Measurements from ENCODE around the gene FMNL2. TPM values are rescaled to one million over a fixed set of nuclear protein-coding genes. Genes with fewer than 3 reads are reported as not detected.

FMNL2 gene
- total RNA-seq, 3 donors from 2014 or later = 11.5 to 25.4 (median 12.0) TPM

GRCh38 chr2:152508446-152508845 lies 173.5 kb downstream of the FMNL2 start:
- ATAC-seq = no peak
- intact Hi-C loops (cut with DNase I, micrococcal nuclease) = no loop called here
- DNase-seq = no peak
- TF ChIP-seq, protein P1, sequence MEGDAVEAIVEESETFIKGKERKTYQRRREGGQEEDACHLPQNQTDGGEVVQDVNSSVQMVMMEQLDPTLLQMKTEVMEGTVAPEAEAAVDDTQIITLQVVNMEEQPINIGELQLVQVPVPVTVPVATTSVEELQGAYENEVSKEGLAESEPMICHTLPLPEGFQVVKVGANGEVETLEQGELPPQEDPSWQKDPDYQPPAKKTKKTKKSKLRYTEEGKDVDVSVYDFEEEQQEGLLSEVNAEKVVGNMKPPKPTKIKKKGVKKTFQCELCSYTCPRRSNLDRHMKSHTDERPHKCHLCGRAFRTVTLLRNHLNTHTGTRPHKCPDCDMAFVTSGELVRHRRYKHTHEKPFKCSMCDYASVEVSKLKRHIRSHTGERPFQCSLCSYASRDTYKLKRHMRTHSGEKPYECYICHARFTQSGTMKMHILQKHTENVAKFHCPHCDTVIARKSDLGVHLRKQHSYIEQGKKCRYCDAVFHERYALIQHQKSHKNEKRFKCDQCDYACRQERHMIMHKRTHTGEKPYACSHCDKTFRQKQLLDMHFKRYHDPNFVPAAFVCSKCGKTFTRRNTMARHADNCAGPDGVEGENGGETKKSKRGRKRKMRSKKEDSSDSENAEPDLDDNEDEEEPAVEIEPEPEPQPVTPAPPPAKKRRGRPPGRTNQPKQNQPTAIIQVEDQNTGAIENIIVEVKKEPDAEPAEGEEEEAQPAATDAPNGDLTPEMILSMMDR (IDR thresholded peaks at IDR 0.05) = no peak
- H3K4me3 ChIP-seq = no peak overlapping the region
- H3K4me1 ChIP-seq (ENCODE audit: low read depth) = no peaks in the 10 kb centered on the region
- no peaks in the 10 kb centered on the region for H3K36me3 ChIP-seq (ENCODE audit: low read depth)
- no peaks in the 10 kb centered on the region for H3K9me3 ChIP-seq

DNA sequence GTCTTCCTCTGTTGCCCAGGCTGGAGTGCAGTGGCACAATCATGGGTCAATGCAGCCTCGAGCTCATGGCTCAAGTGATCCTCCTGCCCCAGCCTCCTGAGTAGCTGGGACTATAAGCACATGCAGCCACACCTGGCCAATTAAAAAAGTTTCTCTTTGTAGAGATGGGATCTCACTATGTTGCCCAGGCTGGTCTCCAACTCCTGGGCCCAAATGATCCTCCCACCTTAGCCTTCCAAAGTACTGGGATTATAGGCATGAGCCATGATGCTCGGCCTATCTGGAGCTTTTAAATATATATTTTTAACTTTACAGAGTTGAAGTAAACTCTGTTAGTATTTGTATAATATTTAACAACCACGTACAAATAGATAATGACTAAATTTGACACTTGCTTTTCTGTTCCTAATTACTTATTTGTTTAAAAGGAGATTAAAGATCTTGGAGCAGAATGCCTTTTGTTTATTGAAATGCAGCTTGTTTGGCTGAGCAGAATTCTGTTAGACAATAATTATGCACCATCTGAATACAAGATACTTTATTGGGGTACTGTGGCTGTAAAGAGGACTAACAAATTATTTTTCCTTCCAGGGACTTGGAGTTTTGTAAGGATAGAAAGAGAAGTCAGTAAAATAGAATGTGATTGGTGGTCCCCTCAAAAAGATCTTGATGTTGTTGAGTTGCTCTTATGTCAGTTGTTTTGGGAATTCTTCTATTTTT lies 175.0 kb downstream of the FMNL2 start:
- ATAC-seq (no peak), DNase-seq (no peak)
- no peaks in the 10 kb centered on the region for H3K36me3 ChIP-seq (ENCODE audit: low read depth)
- TF ChIP-seq, protein P1 (IDR thresholded peaks at IDR 0.05) = no peak
- no peaks in the 10 kb centered on the region for H3K4me1 ChIP-seq (ENCODE audit: low read depth)
- no peak overlapping the region for H3K4me3 ChIP-seq
- intact Hi-C loops (cut with DNase I, micrococcal nuclease) = no loop called here
- no peaks in the 10 kb centered on the region for H3K9me3 ChIP-seq

GRCh38 chr2:152510621-152511020 lies 175.6 kb downstream of the FMNL2 start:
- ATAC-seq (no peak), DNase-seq (no peak)
- H3K4me3 ChIP-seq = no peak overlapping the region
- H3K36me3 ChIP-seq (ENCODE audit: low read depth) = no peaks in the 10 kb centered on the region
- H3K4me1 ChIP-seq (ENCODE audit: low read depth) = no peaks in the 10 kb centered on the region
- no peaks in the 10 kb centered on the region for H3K9me3 ChIP-seq
- intact Hi-C loops (cut with DNase I, micrococcal nuclease) = no loop called here
- TF ChIP-seq, protein P1 (IDR thresholded peaks at IDR 0.05) = no peak

DNA sequence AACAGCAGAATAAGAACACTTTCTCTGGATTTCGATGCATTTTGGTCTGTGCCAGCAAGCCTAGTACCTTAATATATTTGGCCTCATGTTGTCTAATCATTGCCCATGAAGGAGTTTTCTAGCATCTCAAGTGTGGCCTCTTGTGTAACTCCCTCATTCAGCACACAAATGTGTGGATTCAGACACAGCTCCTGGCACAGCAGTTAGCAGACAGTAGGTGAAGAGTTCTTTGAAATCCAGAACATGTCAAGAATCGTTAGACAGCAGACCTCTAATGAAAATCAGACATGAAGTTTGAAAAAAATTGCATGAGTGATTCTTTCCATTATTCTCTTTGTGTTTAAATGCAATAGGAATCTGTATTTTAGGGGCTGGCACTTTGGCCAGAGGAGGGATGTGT lies 177.0 kb downstream of the FMNL2 start:
- ATAC-seq = no peak
- intact Hi-C loops (cut with DNase I, micrococcal nuclease) = no loop called here

DNA sequence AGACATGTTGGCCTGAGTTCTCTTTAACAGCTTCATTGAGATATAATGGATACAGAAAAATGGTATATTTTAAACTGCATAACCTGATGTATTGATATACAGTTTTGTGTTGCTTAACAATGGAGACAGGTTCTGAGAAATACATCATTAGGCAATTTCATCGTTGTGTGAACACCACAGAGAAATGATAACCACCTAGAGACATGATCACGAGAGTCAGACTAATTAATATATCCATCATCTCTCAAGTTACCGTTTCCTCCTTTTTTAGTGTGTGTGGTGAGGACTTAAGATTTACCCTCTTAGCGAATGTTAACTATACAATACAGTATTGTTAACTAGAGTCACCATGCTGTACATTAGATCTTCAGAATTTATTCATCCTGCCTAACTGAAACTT lies 178.1 kb downstream of the FMNL2 start:
- DNase-seq (no peak), ATAC-seq (no peak)
- no peaks in the 10 kb centered on the region for H3K36me3 ChIP-seq (ENCODE audit: low read depth)
- H3K4me1 ChIP-seq (ENCODE audit: low read depth) = no peaks in the 10 kb centered on the region
- intact Hi-C loops (cut with DNase I, micrococcal nuclease) = no loop called here
- TF ChIP-seq, protein P1 (IDR thresholded peaks at IDR 0.05) = no peak
- H3K4me3 ChIP-seq = no peak overlapping the region
- no peaks in the 10 kb centered on the region for H3K9me3 ChIP-seq

More for the DNA sequence above, 177.0 kb downstream of the FMNL2 start:
- TF ChIP-seq, protein P1 (IDR thresholded peaks at IDR 0.05) = no peak
- no peak for DNase-seq
- no peak overlapping the region for H3K4me3 ChIP-seq
- no peaks in the 10 kb centered on the region for H3K36me3 ChIP-seq (ENCODE audit: low read depth)
- H3K9me3 ChIP-seq = no peaks in the 10 kb centered on the region
- no peaks in the 10 kb centered on the region for H3K4me1 ChIP-seq (ENCODE audit: low read depth)
